Gastroesophageal sphincter (tissue), 3 donors: ENCODE measurements around the gene MXRA8.

Experiments used
- EP300 ChIP-seq: sonication (generic); formaldehyde crosslinking; IDR thresholded peaks from one replicate; pipeline ENCODE4 v1.6.1; 2017; ENCODE audit warnings: antibody characterized with exemption, mild to moderate bottlenecking
- POLR2A ChIP-seq, 2 donors: fragments of 450-650 bp; IDR thresholded peaks; one replicate each; pipeline ENCODE4 v1.6.1; 2017; ENCODE audit warnings: antibody characterized with exemption in 2 of 2, mild to moderate bottlenecking in 2 of 2, moderate library complexity in 1 of 2
- POLR2AphosphoS5 ChIP-seq: sonication (generic); formaldehyde crosslinking; IDR thresholded peaks from one replicate; pipeline ENCODE4 v1.6.1; 2017; ENCODE audit warnings: antibody characterized with exemption
- TF ChIP-seq, protein P1 (sequence below), 4 experiments: fragments of 200-600 bp in 2 of 4; fragments of 450-650 bp in 2 of 4; sonication (generic) in 1 of 4; IDR thresholded peaks; one replicate each; pipeline ENCODE4 v1.5.1; 2017 to 2019; ENCODE audit warnings: antibody characterized with exemption in 4 of 4, mild to moderate bottlenecking in 2 of 4, moderate library complexity in 2 of 4

DNA sequence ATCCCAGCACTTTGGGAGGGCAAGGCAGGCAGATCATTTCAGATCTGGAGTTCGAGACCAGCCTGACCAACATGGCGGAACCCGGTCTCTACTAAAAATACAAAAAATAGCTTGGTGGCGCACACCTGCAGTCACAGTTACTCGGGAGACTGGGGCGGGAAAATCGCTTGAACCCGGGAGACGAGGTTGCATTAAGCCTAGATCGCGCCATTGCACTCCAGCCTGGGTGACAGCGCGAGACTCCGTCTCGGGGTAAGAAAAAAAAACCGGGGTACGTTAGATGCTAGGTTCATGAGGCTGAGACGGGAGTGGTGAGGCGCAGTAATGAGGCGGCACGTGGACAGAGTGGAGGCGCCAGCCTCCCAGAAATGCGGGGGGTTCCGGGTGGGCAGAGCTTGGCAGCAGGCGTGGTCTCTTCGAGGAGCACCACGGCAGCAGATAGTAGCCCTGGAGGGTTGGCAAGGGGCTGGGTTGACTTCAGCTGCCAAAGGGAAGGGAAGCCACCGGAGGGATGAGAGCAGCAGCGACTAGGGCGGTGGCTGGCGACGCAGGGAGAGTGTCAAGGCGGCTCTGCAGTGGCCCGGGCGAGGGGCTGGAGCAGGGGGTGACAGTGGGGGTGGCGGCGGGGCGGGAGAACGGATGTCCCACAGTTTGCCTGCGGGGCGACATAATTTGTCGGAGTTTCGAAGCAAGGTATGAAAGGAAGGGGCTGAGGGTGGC is 47.9 kb upstream of the MXRA8 start:
- TF ChIP-seq EP300: no peak
- TF ChIP-seq, protein P1, sequence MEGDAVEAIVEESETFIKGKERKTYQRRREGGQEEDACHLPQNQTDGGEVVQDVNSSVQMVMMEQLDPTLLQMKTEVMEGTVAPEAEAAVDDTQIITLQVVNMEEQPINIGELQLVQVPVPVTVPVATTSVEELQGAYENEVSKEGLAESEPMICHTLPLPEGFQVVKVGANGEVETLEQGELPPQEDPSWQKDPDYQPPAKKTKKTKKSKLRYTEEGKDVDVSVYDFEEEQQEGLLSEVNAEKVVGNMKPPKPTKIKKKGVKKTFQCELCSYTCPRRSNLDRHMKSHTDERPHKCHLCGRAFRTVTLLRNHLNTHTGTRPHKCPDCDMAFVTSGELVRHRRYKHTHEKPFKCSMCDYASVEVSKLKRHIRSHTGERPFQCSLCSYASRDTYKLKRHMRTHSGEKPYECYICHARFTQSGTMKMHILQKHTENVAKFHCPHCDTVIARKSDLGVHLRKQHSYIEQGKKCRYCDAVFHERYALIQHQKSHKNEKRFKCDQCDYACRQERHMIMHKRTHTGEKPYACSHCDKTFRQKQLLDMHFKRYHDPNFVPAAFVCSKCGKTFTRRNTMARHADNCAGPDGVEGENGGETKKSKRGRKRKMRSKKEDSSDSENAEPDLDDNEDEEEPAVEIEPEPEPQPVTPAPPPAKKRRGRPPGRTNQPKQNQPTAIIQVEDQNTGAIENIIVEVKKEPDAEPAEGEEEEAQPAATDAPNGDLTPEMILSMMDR (IDR thresholded peaks at IDR 0.05): no peak
- TF ChIP-seq POLR2A (IDR thresholded peaks at IDR 0.05): no peak
- TF ChIP-seq POLR2AphosphoS5: no peak
